Measurements from ENCODE around the gene VMAC. TPM values are rescaled to one million over a fixed set of nuclear protein-coding genes. Genes with fewer than 3 reads are reported as not detected.

VMAC gene
- total RNA-seq, 1 experiment from 2014 or later: 4.3 TPM

GRCh38 chr19:5921516-5922160 lies 17.0 kb downstream of the VMAC start:
- CTCF ChIA-PET: interaction anchor here (0.7 kb wide), 1 partner anchor 125 kb away, joined by 3 read pairs; no protein-coding TSS in a partner anchor
- Mint-ChIP-seq H3K36me3 (ENCODE audit: insufficient read depth, unreplicated experiment) (peaks cover 35% of the 10 kb centered on the region), H3K27me3 (ENCODE audit: unreplicated experiment) (no peaks in the 10 kb centered on the region)

DNA sequence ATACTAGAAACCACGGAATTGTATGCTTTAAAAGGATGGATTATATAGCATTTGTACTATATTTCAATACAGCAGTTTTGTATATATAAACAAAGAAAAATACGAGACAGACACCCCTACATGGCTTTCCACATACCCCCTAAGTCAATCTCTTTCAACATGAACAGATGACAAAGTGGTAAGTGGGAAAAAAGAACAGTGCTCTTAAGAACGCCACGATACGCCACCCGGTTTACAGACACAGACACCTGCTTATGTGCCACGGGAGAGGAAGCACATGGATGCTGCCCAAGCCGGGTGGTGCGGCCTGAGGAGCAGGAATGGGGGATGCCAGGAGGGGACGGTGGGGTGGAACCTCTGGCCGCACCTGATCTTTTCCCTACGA lies 17.5 kb downstream of the VMAC start:
- Mint-ChIP-seq H3K36me3 (ENCODE audit: insufficient read depth, unreplicated experiment) (peaks cover 31% of the 10 kb centered on the region), H3K4me3 (ENCODE audit: low read depth, unreplicated experiment) (no peak overlapping the region), H3K9me3 (ENCODE audit: low read depth, unreplicated experiment) (no peaks in the 10 kb centered on the region), H3K27ac (ENCODE audit: unreplicated experiment) (no peak overlapping the region), H3K27me3 (ENCODE audit: unreplicated experiment) (no peaks in the 10 kb centered on the region), H3K4me1 (ENCODE audit: low read depth, unreplicated experiment) (no peaks in the 10 kb centered on the region)
- intact Hi-C loops (cut with micrococcal nuclease; ENCODE audit: unreplicated experiment): no loop called here
- CTCF ChIA-PET: no interaction called here
- no peak for DNase-seq
- TF ChIP-seq, protein P1, sequence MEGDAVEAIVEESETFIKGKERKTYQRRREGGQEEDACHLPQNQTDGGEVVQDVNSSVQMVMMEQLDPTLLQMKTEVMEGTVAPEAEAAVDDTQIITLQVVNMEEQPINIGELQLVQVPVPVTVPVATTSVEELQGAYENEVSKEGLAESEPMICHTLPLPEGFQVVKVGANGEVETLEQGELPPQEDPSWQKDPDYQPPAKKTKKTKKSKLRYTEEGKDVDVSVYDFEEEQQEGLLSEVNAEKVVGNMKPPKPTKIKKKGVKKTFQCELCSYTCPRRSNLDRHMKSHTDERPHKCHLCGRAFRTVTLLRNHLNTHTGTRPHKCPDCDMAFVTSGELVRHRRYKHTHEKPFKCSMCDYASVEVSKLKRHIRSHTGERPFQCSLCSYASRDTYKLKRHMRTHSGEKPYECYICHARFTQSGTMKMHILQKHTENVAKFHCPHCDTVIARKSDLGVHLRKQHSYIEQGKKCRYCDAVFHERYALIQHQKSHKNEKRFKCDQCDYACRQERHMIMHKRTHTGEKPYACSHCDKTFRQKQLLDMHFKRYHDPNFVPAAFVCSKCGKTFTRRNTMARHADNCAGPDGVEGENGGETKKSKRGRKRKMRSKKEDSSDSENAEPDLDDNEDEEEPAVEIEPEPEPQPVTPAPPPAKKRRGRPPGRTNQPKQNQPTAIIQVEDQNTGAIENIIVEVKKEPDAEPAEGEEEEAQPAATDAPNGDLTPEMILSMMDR (IDR thresholded peaks at IDR 0.05; ENCODE audit: unreplicated experiment): no peak
- BruUV-seq (replicated peaks): no TSS peak

More at GRCh38 chr19:5921516-5922160, 17.0 kb downstream of the VMAC start:
- TF ChIP-seq, protein P1 (IDR thresholded peaks at IDR 0.05; ENCODE audit: unreplicated experiment): no peak
- BruUV-seq (replicated peaks): no TSS peak
- Mint-ChIP-seq H3K27ac (ENCODE audit: unreplicated experiment) (no peak overlapping the region), H3K4me3 (ENCODE audit: low read depth, unreplicated experiment) (no peak overlapping the region), H3K4me1 (ENCODE audit: low read depth, unreplicated experiment) (no peaks in the 10 kb centered on the region), H3K9me3 (ENCODE audit: low read depth, unreplicated experiment) (no peaks in the 10 kb centered on the region)
- DNase-seq: no peak
- intact Hi-C loops (cut with micrococcal nuclease; ENCODE audit: unreplicated experiment): no loop called here

- no peaks in the 10 kb centered on the region for H3K27me3 Mint-ChIP-seq (ENCODE audit: unreplicated experiment)
- H3K4me3 Mint-ChIP-seq (ENCODE audit: low read depth, unreplicated experiment): no peak overlapping the region
- peaks cover 22% of the 10 kb centered on the region for H3K36me3 Mint-ChIP-seq (ENCODE audit: insufficient read depth, unreplicated experiment)
- CTCF ChIA-PET: no interaction called here
- H3K4me1 Mint-ChIP-seq (ENCODE audit: low read depth, unreplicated experiment): no peaks in the 10 kb centered on the region
- no peak for DNase-seq
- H3K27ac Mint-ChIP-seq (ENCODE audit: unreplicated experiment): no peak overlapping the region
- TF ChIP-seq, protein P1 (IDR thresholded peaks at IDR 0.05; ENCODE audit: unreplicated experiment): no peak
- intact Hi-C loops (cut with micrococcal nuclease; ENCODE audit: unreplicated experiment): no loop called here
- BruUV-seq (replicated peaks): no TSS peak
- no peaks in the 10 kb centered on the region for H3K9me3 Mint-ChIP-seq (ENCODE audit: low read depth, unreplicated experiment)
These were observed 18.7 kb downstream of the VMAC start for GRCh38 chr19:5923356-5923755.

GRCh38 chr19:5925830-5926427 lies 21.3 kb downstream of the VMAC start:
- intact Hi-C loops (cut with micrococcal nuclease; ENCODE audit: unreplicated experiment): no loop called here
- Mint-ChIP-seq H3K27ac (ENCODE audit: unreplicated experiment) (no peak overlapping the region), H3K27me3 (ENCODE audit: unreplicated experiment) (no peaks in the 10 kb centered on the region), H3K4me1 (ENCODE audit: low read depth, unreplicated experiment) (no peaks in the 10 kb centered on the region), H3K4me3 (ENCODE audit: low read depth, unreplicated experiment) (no peak overlapping the region), H3K36me3 (ENCODE audit: insufficient read depth, unreplicated experiment) (peaks cover 23% of the 10 kb centered on the region), H3K9me3 (ENCODE audit: low read depth, unreplicated experiment) (no peaks in the 10 kb centered on the region)
- TF ChIP-seq, protein P1 (IDR thresholded peaks at IDR 0.05; ENCODE audit: unreplicated experiment): no peak
- CTCF ChIA-PET: interaction anchor here (0.6 kb wide), 1 partner anchor 27 kb away, joined by 6 read pairs; no protein-coding TSS in a partner anchor
- no TSS peak for BruUV-seq (replicated peaks)
- no peak for DNase-seq

All from Calu3 (cell line).